H1 (cell line): ENCODE measurements around the gene S100P. TPM values are rescaled to one million over a fixed set of nuclear protein-coding genes. Genes with fewer than 3 reads are reported as not detected.

Source experiments
- CTCF ChIA-PET: fragments of 300-600 bp; sonication (Branson Sonifier 250); formaldehyde crosslinking; loops from one replicate; lab custom pipeline; 2021; ENCODE audit not compliant: partially characterized antibody; lab: Charles Lee
- POLR2A ChIA-PET: fragments of 300-600 bp; sonication (Branson Sonifier 250); formaldehyde crosslinking; loops from one replicate; lab custom pipeline; 2021; ENCODE audit warnings: inconsistent platforms; ENCODE audit not compliant: partially characterized antibody; lab: Charles Lee
- DNase-seq, 2 experiments: peaks; one replicate each; pipeline versions ENCODE4 v3.0.0 to v3.0.0-alpha.2; 2010 to 2022; ENCODE audit warnings: low spot score in 2 of 2, low read depth in 1 of 2, mixed read lengths in 1 of 2
- FAIRE-seq: peaks from 2 replicates; lab custom pipeline; 2011; peaks lifted over from hg19 to GRCh38; lab: Jason Lieb, UNC
- H2AFZ ChIP-seq: 2 replicates; pipeline ENCODE4 v1.8.1; 2012; ENCODE audit warnings: low read length, inconsistent platforms
- H2AK5ac ChIP-seq: 2 replicates; pipeline ENCODE4 v1.6.1; 2013; ENCODE audit warnings: low read depth, low read length
- H2BK120ac ChIP-seq: replicated peaks from 2 replicates; pipeline ENCODE3; 2013; ENCODE audit warnings: low read depth, low read length, inconsistent platforms
- H2BK12ac ChIP-seq: 2 replicates; pipeline ENCODE4 v1.6.1; 2013; ENCODE audit warnings: low read depth, low read length
- H2BK15ac ChIP-seq: 2 replicates; pipeline ENCODE4 v1.6.1; 2013; ENCODE audit warnings: low read length
- H2BK20ac ChIP-seq: 2 replicates; pipeline ENCODE4 v1.6.1; 2013; ENCODE audit warnings: low read length
- H2BK5ac ChIP-seq: 2 replicates; pipeline ENCODE4 v1.6.1; 2013; ENCODE audit warnings: low read depth, low read length
- H3K14ac ChIP-seq: 2 replicates; pipeline ENCODE4 v1.6.1; 2013; ENCODE audit warnings: inconsistent platforms; ENCODE audit not compliant: insufficient read length
- H3K18ac ChIP-seq: 2 replicates; pipeline ENCODE4 v1.6.1; 2013; ENCODE audit warnings: low read length; ENCODE audit errors: extremely low read depth
- H3K23ac ChIP-seq: 2 replicates; pipeline ENCODE4 v1.6.1; 2013; ENCODE audit warnings: inconsistent platforms; ENCODE audit not compliant: insufficient read length
- H3K23me2 ChIP-seq: 2 replicates; pipeline ENCODE4 v1.6.1; 2013; ENCODE audit warnings: low read depth, low read length
- H3K27ac ChIP-seq: 2 replicates; pipeline ENCODE4 v1.6.1; 2011; ENCODE audit warnings: low read depth, low read length, inconsistent platforms
- H3K27me3 ChIP-seq, 4 experiments: replicated peaks in 1 of 4; 1 replicate in 1 of 4; 2 replicates in 3 of 4; pipeline versions ENCODE4 v1.6.1 to v1.8.1; 2011 to 2013; ENCODE audit warnings: low read length in 3 of 4, mild to moderate bottlenecking in 3 of 4, inconsistent platforms in 2 of 4, mixed read lengths in 2 of 4, moderate library complexity in 1 of 4; ENCODE audit not compliant: control insufficient read depth in 3 of 4, insufficient read depth in 3 of 4; ENCODE audit errors: extremely low read depth in 1 of 4
- H3K36me3 ChIP-seq, 4 experiments: 2 replicates each; pipeline versions ENCODE4 v1.6.1 to v1.8.1; 2011 to 2013; ENCODE audit warnings: mild to moderate bottlenecking in 4 of 4, low read length in 3 of 4, moderate library complexity in 2 of 4, control low read depth in 1 of 4, inconsistent platforms in 1 of 4; ENCODE audit not compliant: insufficient read depth in 4 of 4, control insufficient read depth in 2 of 4
- H3K4ac ChIP-seq: replicated peaks from 2 replicates; pipeline ENCODE3; 2013; ENCODE audit warnings: low read length, low read depth, mixed read lengths, inconsistent platforms; ENCODE audit not compliant: insufficient read length
- H3K4me1 ChIP-seq, 4 experiments: replicated peaks in 1 of 4; 1 replicate in 1 of 4; 2 replicates in 3 of 4; pipeline versions ENCODE4 v1.6.1 to v1.8.1; 2011 to 2013; ENCODE audit warnings: low read length in 3 of 4, inconsistent platforms in 2 of 4, mixed read lengths in 1 of 4; ENCODE audit not compliant: insufficient read depth in 4 of 4, control insufficient read depth in 3 of 4
- H3K4me2 ChIP-seq, 2 experiments: 2 replicates each; pipeline versions ENCODE4 v1.6.1 to v1.8.1; 2011 to 2013; ENCODE audit warnings: low read depth in 2 of 2, low read length in 2 of 2, control low read depth in 1 of 2, inconsistent platforms in 1 of 2, mild to moderate bottlenecking in 1 of 2; ENCODE audit not compliant: insufficient read depth in 1 of 2
- H3K4me3 ChIP-seq, 4 experiments: fragments of 200-600, 300-600 bp in 1 of 4; sonication (generic), shearing (Covaris generic), sonication (Bioruptor Twin) in 1 of 4; 2 replicates each; pipeline versions ENCODE4 v1.5.1 to v1.8.1; 2011 to 2016; ENCODE audit warnings: low read length in 4 of 4, low read depth in 3 of 4, control low read depth in 2 of 4, inconsistent platforms in 2 of 4, mild to moderate bottlenecking in 2 of 4, mixed read lengths in 1 of 4, moderate library complexity in 1 of 4; ENCODE audit not compliant: insufficient read depth in 2 of 4; ENCODE audit errors: extremely low read depth in 1 of 4
- H3K56ac ChIP-seq: replicated peaks from 2 replicates; pipeline ENCODE3; 2013; ENCODE audit warnings: low read depth, mild to moderate bottlenecking, mixed read lengths, low read length, inconsistent platforms; ENCODE audit not compliant: insufficient read length
- H3K79me1 ChIP-seq: 2 replicates; pipeline ENCODE4 v1.6.1; 2013; ENCODE audit warnings: low read depth, low read length, control low read depth
- H3K79me2 ChIP-seq, 2 experiments: 2 replicates each; pipeline versions ENCODE4 v1.6.1 to v1.8.1; 2012 to 2013; ENCODE audit warnings: low read length in 2 of 2, mild to moderate bottlenecking in 2 of 2, inconsistent platforms in 1 of 2; ENCODE audit not compliant: insufficient read depth in 2 of 2, control insufficient read depth in 1 of 2
- H3K9ac ChIP-seq, 4 experiments: replicated peaks in 1 of 4; 1 replicate in 1 of 4; 2 replicates in 3 of 4; pipeline versions ENCODE4 v1.6.1 to v1.8.1; 2011 to 2013; ENCODE audit warnings: low read depth in 3 of 4, low read length in 3 of 4, control low read depth in 2 of 4, mild to moderate bottlenecking in 2 of 4, moderate library complexity in 2 of 4, inconsistent platforms in 1 of 4; ENCODE audit errors: extremely low read depth in 1 of 4
- H3K9me3 ChIP-seq, 2 experiments: 2 replicates each; pipeline versions ENCODE4 v1.6.1 to v1.8.1; 2012 to 2013; ENCODE audit warnings: mild to moderate bottlenecking in 2 of 2, moderate library complexity in 2 of 2, control low read depth in 1 of 2, inconsistent platforms in 1 of 2, low read depth in 1 of 2, low read length in 1 of 2, mixed read lengths in 1 of 2; ENCODE audit not compliant: insufficient read depth in 2 of 2
- H4K20me1 ChIP-seq, 2 experiments: replicated peaks in 1 of 2; 2 replicates each; pipeline versions ENCODE3 to v1.8.1; 2011 to 2013; ENCODE audit warnings: inconsistent platforms in 2 of 2, low read length in 2 of 2, mild to moderate bottlenecking in 1 of 2; ENCODE audit not compliant: insufficient read depth in 2 of 2, control insufficient read depth in 1 of 2
- H4K5ac ChIP-seq: 2 replicates; pipeline ENCODE4 v1.6.1; 2013; ENCODE audit warnings: low read length, low read depth, mixed read lengths, inconsistent platforms; ENCODE audit not compliant: insufficient read length
- H4K8ac ChIP-seq: 2 replicates; pipeline ENCODE4 v1.8.0; 2013; ENCODE audit warnings: mild to moderate bottlenecking, moderate library complexity, low read length, inconsistent platforms; ENCODE audit not compliant: insufficient read depth; ENCODE audit errors: extremely low read depth
- H4K91ac ChIP-seq: replicated peaks from 2 replicates; pipeline ENCODE3; 2013; ENCODE audit warnings: low read length, mixed read lengths, inconsistent platforms; ENCODE audit not compliant: insufficient read length
- ASH2L ChIP-seq: fragments of 200-600, 300-600 bp; sonication (generic); IDR thresholded peaks from one replicate; pipeline ENCODE4 v1.7.1; 2017; ENCODE audit warnings: low read length
- ATF3 ChIP-seq: IDR thresholded peaks from 2 replicates; pipeline ENCODE4 v1.6.1; 2011; ENCODE audit warnings: low read depth, mild to moderate bottlenecking, low read length; ENCODE audit not compliant: insufficient read depth
- GTF2F1 ChIP-seq: IDR thresholded peaks from 2 replicates; pipeline ENCODE4 v1.6.1; 2012; ENCODE audit warnings: low read depth, low read length, improper control_type of control experiment, borderline replicate concordance
- JUND ChIP-seq: IDR thresholded peaks from 2 replicates; pipeline ENCODE4 v1.6.1; 2011; ENCODE audit warnings: mild to moderate bottlenecking, improper control_type of control experiment, low read length
- MAFK ChIP-seq: IDR thresholded peaks from 2 replicates; pipeline ENCODE4 v1.6.1; 2012; ENCODE audit warnings: low read depth, mild to moderate bottlenecking, improper control_type of control experiment, low read length
- POLR2A ChIP-seq, 2 experiments: IDR thresholded peaks; 1 replicate in 1 of 2; 2 replicates in 1 of 2; pipeline ENCODE4 v1.6.1; 2011; ENCODE audit warnings: low read depth in 2 of 2, low read length in 2 of 2, mild to moderate bottlenecking in 2 of 2; ENCODE audit errors: control extremely low read depth in 1 of 2
- POU5F1 ChIP-seq: IDR thresholded peaks from 2 replicates; pipeline ENCODE4 v1.6.1; 2011; ENCODE audit warnings: low read depth, mild to moderate bottlenecking, low read length, moderate library complexity
- TCF12 ChIP-seq: IDR thresholded peaks from 2 replicates; pipeline ENCODE4 v1.6.1; 2011; ENCODE audit warnings: low read depth, mild to moderate bottlenecking, low read length
- TEAD4 ChIP-seq: IDR thresholded peaks from 2 replicates; pipeline ENCODE4 v1.6.1; 2012; ENCODE audit warnings: low read depth, low read length, inconsistent platforms, mixed read lengths
- ZNF274 ChIP-seq: IDR thresholded peaks from 2 replicates; pipeline ENCODE4 v1.7.0; 2012; ENCODE audit warnings: low read length, borderline replicate concordance; ENCODE audit errors: extremely low read depth
- WGBS, 2 experiments: shearing (Covaris generic) in 1 of 2; methylation state at CpG; one replicate each; pipeline versions ENCODE4 v1.1.6 to v1.1.7; 2013 to 2015; ENCODE audit warnings: low lambda C conversion rate in 2 of 2, mixed read lengths in 2 of 2, inconsistent platforms in 1 of 2, low coverage in 1 of 2, missing lambda C conversion rate in 1 of 2; ENCODE audit not compliant: insufficient replicate concordance in 2 of 2, insufficient coverage in 1 of 2, insufficient read length in 1 of 2; ENCODE audit errors: extremely low coverage in 1 of 2, missing lambda C conversion rate in 1 of 2; 5-methylcytosine and 5-hydroxymethylcytosine counted together
- polyA plus RNA-seq, 7 experiments: library from polyadenylated mRNA; depleted of rRNA in 3 of 7; stranded (reverse) in 5 of 7; unstranded in 2 of 7; fragments of >200 nt in 5 of 7; fragments of 200-250 nt in 2 of 7; gene quantifications; 1 replicate in 5 of 7; 2 replicates in 1 of 7; 4 replicates in 1 of 7; pipeline versions ENCODE4 v1.2.1 to v1.2.3, GENCODE V29; 2011 to 2013; ENCODE audit warnings: missing spikeins in 2 of 7, mixed read lengths in 2 of 7
- total RNA-seq: library from RNA; stranded (reverse); fragmentation: NEBNext Ultra II Directional; extraction: Animal tissue kit (Norgen Biotek cat#: 25700); gene quantifications from 2 replicates; pipeline ENCODE4 v1.2.1, GENCODE V29; 2021

S100P gene
- total and polyA plus RNA-seq, 2 of the 8 experiments (the other 6 are each of a cell fraction or from before 2014, with no cell fraction given) = not detected

- Histone ChIP-seq H3K79me2 (peaks cover 20 to 56% of the 10 kb centered on the region in 2 experiments), H2BK20ac (no peak overlapping the region), H3K79me1 (peaks cover 12% of the 10 kb centered on the region), H2BK15ac (no peak overlapping the region), H3K23ac (no peak overlapping the region), H3K36me3 (peaks cover 0 to 24% (median 7%) of the 10 kb centered on the region in 4 experiments; a peak in 5 of 8 replicates), H3K56ac (no peak overlapping the region), H4K8ac (no peak overlapping the region), H3K4me2 (no peak overlapping the region), H2BK120ac (no peak overlapping the region), H2BK5ac (no peak overlapping the region), H2AK5ac (no peak overlapping the region), H2BK12ac (no peak overlapping the region), H4K91ac (no peak overlapping the region), H3K23me2 (peaks cover 7% of the 10 kb centered on the region), H3K4me3 (no peak overlapping the region), H3K4me1 (peaks cover 0 to 9% (median 2%) of the 10 kb centered on the region in 4 experiments; a peak in 4 of 7 replicates), H3K9ac (no peak overlapping the region), H3K14ac (no peak overlapping the region), H3K27me3 (no peaks in the 10 kb centered on the region), H4K20me1 (peaks cover 0 to 7% of the 10 kb centered on the region in 2 experiments), H2AFZ (no peak overlapping the region), H4K5ac (no peak overlapping the region), H3K27ac (no peak overlapping the region), H3K9me3 (peaks cover 3 to 5% of the 10 kb centered on the region in 2 experiments; a peak in 2 of 4 replicates), H3K4ac (no peak overlapping the region), H3K18ac (no peak overlapping the region)
- ChIA-PET POLR2A (no interaction called here), CTCF (interaction anchor here (0.5 to 1.7 kb wide), 5 partner anchors 8 to 333 kb away, joined by 3 to 5 read pairs (median 3); no protein-coding TSS in a partner anchor)
- 84% methylated on average over 3 of the region's 3 CpGs; no CpG with 5 or more reads in 1 of the 2 experiments for WGBS, 2 experiments
- FAIRE-seq (no peak), DNase-seq (no peak)
- TF ChIP-seq POU5F1 (no peak), TEAD4 (no peak), MAFK (no peak), ATF3 (no peak), TCF12 (no peak), ZNF274 (no peak), POLR2A (IDR thresholded peaks at IDR 0.05; ENCODE audit: control extremely low read depth in 1 of 2, low read depth in 2 of 2, low read length in 2 of 2) (no peak), ASH2L (no peak), GTF2F1 (no peak), JUND (no peak)
Measured at GRCh38 chr4:6703786-6704185, 10.1 kb downstream of the S100P start.
